Measurements from ENCODE around the gene OS9.

Gene OS9

GRCh38 chr12:57754411-57755193 is 60.7 kb downstream of the OS9 start, which contains the start of gene MARCHF9:
Gene MARCHF9 (plus strand): TSS chr12:57755103. CDS start chr12:57755529, 426 bp downstream.
- DNase-seq = no peak

GRCh38 chr12:57755194-57755453 is 61.2 kb downstream of the OS9 start:
- DNase-seq = no peak

- no peak for DNase-seq
These were observed 61.8 kb downstream of the OS9 start for GRCh38 chr12:57755454-57756372.

GRCh38 chr12:57756406-57757341 is 62.7 kb downstream of the OS9 start:
- DNase-seq = no peak

- DNase-seq = no peak
These were observed 63.8 kb downstream of the OS9 start for GRCh38 chr12:57757771-57758170.

GRCh38 chr12:57758552-57759359 is 64.8 kb downstream of the OS9 start:
- no peak for DNase-seq

- DNase-seq = no peak
These were observed 65.5 kb downstream of the OS9 start for GRCh38 chr12:57759360-57759980.

GRCh38 chr12:57760347-57760982 is 66.5 kb downstream of the OS9 start:
- DNase-seq = no peak

GRCh38 chr12:57761391-57761998 is 67.6 kb downstream of the OS9 start:
- no peak for DNase-seq

- DNase-seq = no peak
These were observed 68.5 kb downstream of the OS9 start for GRCh38 chr12:57762463-57762862.

GRCh38 chr12:57763881-57764661 is 70.1 kb downstream of the OS9 start:
- no peak for DNase-seq

- DNase-seq = no peak
These were observed 70.7 kb downstream of the OS9 start for GRCh38 chr12:57764662-57765002.

GRCh38 chr12:57765003-57765697 is 71.2 kb downstream of the OS9 start:
- no peak for DNase-seq

GRCh38 chr12:57765698-57766463 is 71.9 kb downstream of the OS9 start:
- no peak for DNase-seq

- no peak for DNase-seq
These were observed 72.8 kb downstream of the OS9 start, which contains the start of gene CYP27B1 for GRCh38 chr12:57766464-57767304. Gene CYP27B1 (minus strand): TSS chr12:57767078. CDS start chr12:57767041, 37 bp downstream.

- no peak for DNase-seq
These were observed 73.4 kb downstream of the OS9 start for GRCh38 chr12:57767305-57767698.

- DNase-seq = no peak
These were observed 73.9 kb downstream of the OS9 start for GRCh38 chr12:57767876-57768275.

Measured in GF-D8 (cell line).